Measurements from ENCODE around the gene EIF5A.

The EIF5A gene

GRCh38 chr17:7356756-7357155 is 49.3 kb downstream of the EIF5A start:
- no peak for TF ChIP-seq TEAD4 (IDR thresholded peaks at IDR 0.05)
- no peak for TF ChIP-seq TAF1 (IDR thresholded peaks at IDR 0.05; ENCODE audit: low read depth)
- TF ChIP-seq EP300 (IDR thresholded peaks at IDR 0.05; ENCODE audit: borderline replicate concordance) = no peak
- no peak for TF ChIP-seq YY1 (IDR thresholded peaks at IDR 0.05; ENCODE audit: low read depth)
- no peak for TF ChIP-seq NFIC (IDR thresholded peaks at IDR 0.05)
- no peak for TF ChIP-seq MAX (IDR thresholded peaks at IDR 0.05)
- TF ChIP-seq CREB1 (IDR thresholded peaks at IDR 0.05; ENCODE audit: low read depth) = no peak
- TF ChIP-seq EGR1 (IDR thresholded peaks at IDR 0.05) = no peak
- TF ChIP-seq ZBTB7A (IDR thresholded peaks at IDR 0.05; ENCODE audit: low read depth) = no peak
- no peak for TF ChIP-seq CEBPB (IDR thresholded peaks at IDR 0.05)
- TF ChIP-seq RAD21 (IDR thresholded peaks at IDR 0.05; ENCODE audit: low read depth) = no peak
- TF ChIP-seq FOXM1 (IDR thresholded peaks at IDR 0.05; ENCODE audit: borderline replicate concordance, low read depth) = no peak
- TF ChIP-seq TCF12 (IDR thresholded peaks at IDR 0.05; ENCODE audit: low read depth) = no peak
- no peak for TF ChIP-seq REST (IDR thresholded peaks at IDR 0.05; ENCODE audit: low read depth)
- TF ChIP-seq USF1 (IDR thresholded peaks at IDR 0.05) = no peak

- no peak for TF ChIP-seq YY1 (IDR thresholded peaks at IDR 0.05; ENCODE audit: low read depth)
- no peak for TF ChIP-seq NFIC (IDR thresholded peaks at IDR 0.05)
- no peak for TF ChIP-seq EP300 (IDR thresholded peaks at IDR 0.05; ENCODE audit: borderline replicate concordance)
Observed at GRCh38 chr17:7357381-7357780, 50.0 kb downstream of the EIF5A start.

- no peak for TF ChIP-seq EGR1 (IDR thresholded peaks at IDR 0.05)
- no peak for TF ChIP-seq TAF1 (IDR thresholded peaks at IDR 0.05; ENCODE audit: low read depth)
- no peak for TF ChIP-seq RAD21 (IDR thresholded peaks at IDR 0.05; ENCODE audit: low read depth)
- no peak for TF ChIP-seq TEAD4 (IDR thresholded peaks at IDR 0.05)
- TF ChIP-seq EP300 (IDR thresholded peaks at IDR 0.05; ENCODE audit: borderline replicate concordance) = no peak
- no peak for TF ChIP-seq YY1 (IDR thresholded peaks at IDR 0.05; ENCODE audit: low read depth)
- TF ChIP-seq NFIC (IDR thresholded peaks at IDR 0.05) = no peak
- no peak for TF ChIP-seq ZBTB7A (IDR thresholded peaks at IDR 0.05; ENCODE audit: low read depth)
- no peak for TF ChIP-seq USF1 (IDR thresholded peaks at IDR 0.05)
- TF ChIP-seq REST (IDR thresholded peaks at IDR 0.05; ENCODE audit: low read depth) = no peak
Observed at GRCh38 chr17:7361906-7362305, 54.5 kb downstream of the EIF5A start.
